ENCODE data around the gene RBMS3. TPM values are rescaled to one million over a fixed set of nuclear protein-coding genes. Genes with fewer than 3 reads are reported as not detected.
"Not testable (repeated sequence)": the region's sequence is repeated elsewhere in the genome, so short reads cannot be mapped to it uniquely, and the experiment has no call there.

RBMS3 gene
- total RNA-seq, 1 experiment from 2014 or later = 15.0 TPM

DNA sequence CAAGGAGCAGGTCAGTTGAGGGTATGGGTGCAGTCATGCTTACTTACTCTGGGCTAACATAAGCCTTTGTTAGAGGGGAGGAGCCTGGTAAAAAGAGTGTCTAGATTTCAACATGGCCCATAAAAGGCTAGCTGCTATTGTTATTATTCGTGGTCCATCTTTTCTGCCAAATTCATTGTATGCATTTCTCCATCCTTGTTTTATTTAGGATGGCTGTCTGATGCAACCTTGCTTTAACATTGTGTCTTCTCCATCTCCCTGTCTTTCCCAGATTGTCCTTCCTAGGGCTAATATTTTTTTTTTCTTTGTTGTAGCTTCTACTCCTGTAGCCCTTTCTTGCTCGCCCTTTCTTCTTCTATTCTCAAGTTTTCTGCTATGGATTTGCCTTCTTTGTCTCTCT is 12.6 kb downstream of the RBMS3 start:
- in situ Hi-C loops (cut with HindIII; ENCODE audit: low pct_unique_long_range_greater_than_20kb, low sequenced_read_pairs) = no loop called here
- no peak for DNase-seq (ENCODE audit: low read depth)

DNA sequence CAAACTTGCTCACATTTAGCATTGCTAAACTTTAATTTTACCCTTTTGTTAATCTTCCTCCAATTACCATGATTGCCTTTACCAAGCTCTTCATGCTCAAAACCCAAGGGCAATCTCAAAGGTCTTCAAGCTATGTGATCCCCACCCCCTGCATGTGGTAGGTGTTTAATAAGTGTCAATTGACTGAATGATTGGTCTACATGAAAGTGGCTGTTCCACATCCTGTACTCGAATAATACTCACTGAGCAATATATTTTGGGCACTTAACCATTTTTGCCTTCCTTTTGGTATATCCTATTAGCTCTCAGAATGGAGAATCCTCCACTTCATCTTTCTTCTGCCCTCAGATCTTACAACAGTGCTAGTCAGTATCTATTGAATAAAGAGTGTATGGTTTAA is 17.1 kb downstream of the RBMS3 start:
- in situ Hi-C loops (cut with HindIII; ENCODE audit: low pct_unique_long_range_greater_than_20kb, low sequenced_read_pairs) = no loop called here
- DNase-seq (ENCODE audit: low read depth) = no peak

DNA sequence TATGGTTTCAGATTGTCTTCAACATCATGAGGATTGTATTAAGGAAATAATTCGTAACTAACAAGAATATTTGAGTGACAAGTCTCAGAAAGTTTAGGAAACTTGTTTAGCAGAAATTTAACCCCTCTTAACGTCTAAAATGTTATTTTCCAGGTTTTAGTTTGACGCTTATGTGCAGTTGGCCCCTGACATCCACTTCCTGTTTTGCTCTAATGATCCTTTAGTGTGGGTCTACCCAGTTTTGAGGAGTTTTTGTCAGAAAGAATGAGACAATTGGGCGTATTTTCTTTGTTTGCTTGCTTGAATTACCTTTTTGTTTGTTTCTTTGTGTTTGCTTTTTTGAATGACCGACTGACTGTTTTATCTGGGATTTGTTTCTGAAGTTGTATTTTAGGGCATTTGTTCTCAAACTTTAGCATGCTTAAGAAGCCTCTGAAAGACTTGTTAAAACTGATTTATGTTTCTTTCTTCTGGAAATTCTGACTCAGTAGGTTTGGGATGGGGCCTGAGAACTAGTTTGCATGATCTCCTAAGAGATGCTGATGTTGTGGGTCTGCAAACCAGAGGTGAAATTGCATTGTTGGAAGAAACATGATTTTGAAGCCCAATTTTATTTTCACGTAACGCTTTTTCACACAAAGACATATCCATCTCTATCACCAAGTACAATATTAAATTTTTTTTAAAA is 20.6 kb downstream of the RBMS3 start:
- DNase-seq (ENCODE audit: low read depth) = no peak
- in situ Hi-C loops (cut with HindIII; ENCODE audit: low pct_unique_long_range_greater_than_20kb, low sequenced_read_pairs) = no loop called here

DNA sequence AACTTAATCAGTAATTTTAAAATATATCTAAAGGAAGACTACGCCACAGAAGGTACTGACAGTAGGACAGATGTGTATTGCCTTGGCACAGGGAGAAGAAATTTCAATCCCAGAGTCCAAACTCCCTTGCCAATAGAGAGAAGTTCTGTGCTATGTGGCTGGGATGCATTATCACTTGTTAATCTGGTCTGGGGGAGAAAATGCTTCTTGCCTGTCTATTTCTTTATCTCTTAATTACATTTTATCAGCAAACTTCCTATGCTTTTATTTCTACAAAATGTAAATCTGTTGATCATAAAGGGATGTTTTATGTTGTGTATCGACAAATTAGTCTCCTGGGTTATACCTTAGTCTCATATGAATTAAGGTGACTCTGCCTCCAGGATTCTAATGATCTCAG is 21.7 kb downstream of the RBMS3 start:
- in situ Hi-C loops (cut with HindIII; ENCODE audit: low pct_unique_long_range_greater_than_20kb, low sequenced_read_pairs) = no loop called here
- DNase-seq (ENCODE audit: low read depth) = no peak

DNA sequence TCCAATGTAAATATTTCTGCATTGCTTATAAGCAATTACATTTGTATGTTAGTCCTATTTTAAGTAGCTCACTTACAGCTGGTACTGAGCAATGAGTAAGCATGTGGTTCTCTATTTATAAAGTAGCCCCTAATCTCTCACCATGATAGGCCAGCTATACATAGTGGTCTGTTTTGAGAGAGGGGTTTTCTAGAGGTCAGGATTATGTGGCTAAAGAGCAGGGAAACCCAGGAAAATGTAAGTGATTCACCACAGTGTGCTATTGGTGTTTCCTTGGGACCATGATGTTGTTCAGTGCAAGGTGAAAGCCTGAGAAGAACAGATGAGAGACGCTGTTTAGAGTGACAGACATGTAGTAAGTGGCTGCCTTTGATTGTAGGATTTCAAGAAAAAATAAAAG is 26.4 kb downstream of the RBMS3 start:
- DNase-seq (ENCODE audit: low read depth) = no peak
- in situ Hi-C loops (cut with HindIII; ENCODE audit: low pct_unique_long_range_greater_than_20kb, low sequenced_read_pairs) = no loop called here

DNA sequence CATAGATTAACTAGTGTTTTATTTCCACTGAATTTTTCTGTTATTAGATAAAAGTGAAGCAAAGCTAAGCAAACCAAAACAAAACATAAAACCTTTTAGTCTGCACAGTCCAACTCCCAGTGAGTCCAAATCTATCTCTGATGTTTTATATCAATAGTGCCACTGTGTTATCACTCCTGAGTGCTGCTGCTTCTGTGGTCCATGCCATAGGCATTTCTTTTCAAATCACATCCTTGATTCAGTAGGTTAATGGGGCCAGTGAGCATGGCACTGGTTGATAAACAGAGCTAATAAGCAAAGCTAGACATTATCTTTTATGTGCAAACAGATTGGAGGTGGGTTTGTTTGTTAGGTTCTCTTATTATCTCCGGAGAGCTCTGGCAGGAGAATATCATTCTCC is 30.0 kb downstream of the RBMS3 start:
- DNase-seq (ENCODE audit: low read depth) = no peak
- in situ Hi-C loops (cut with HindIII; ENCODE audit: low pct_unique_long_range_greater_than_20kb, low sequenced_read_pairs) = no loop called here

DNA sequence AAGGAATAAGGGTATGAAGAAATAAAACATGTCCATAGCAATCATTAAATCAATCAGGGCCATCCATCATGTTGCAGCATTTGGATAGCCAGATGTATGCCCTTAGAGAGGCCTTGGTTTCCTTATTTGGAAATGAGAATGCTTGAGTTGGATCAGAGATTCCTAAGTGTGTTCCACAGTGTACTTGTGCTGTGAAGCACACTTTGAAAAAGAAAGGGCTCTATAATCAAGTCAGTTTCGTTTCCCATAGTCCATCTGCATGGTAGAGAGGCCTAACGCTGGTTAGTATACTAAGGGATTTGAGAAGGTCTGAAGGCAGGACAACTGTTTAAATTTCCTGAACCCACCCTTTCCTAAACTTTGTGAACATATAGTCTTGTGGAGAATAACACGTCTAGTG is 30.9 kb downstream of the RBMS3 start:
- in situ Hi-C loops (cut with HindIII; ENCODE audit: low pct_unique_long_range_greater_than_20kb, low sequenced_read_pairs) = no loop called here
- DNase-seq (ENCODE audit: low read depth) = no peak

DNA sequence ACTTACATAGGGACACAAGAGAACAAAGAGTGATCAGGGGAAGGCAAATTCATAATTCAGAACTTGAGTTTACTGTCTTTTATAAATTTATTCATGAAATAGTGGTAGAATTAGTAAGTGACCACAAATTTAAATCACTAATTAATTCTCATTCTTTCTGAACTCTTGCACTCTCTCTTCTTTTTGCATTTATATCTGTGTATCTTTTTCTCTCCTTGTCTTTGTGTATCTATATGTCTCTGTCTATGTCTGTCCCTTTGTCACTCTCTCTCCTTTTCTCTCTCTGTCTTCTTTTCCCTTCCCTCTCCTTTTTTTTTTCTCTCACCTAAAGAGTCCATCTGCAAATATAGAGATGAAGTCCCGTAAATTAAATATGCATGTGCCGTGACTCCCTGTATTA is 31.5 kb downstream of the RBMS3 start:
- in situ Hi-C loops (cut with HindIII; ENCODE audit: low pct_unique_long_range_greater_than_20kb, low sequenced_read_pairs) = no loop called here
- no peak for DNase-seq (ENCODE audit: low read depth)

DNA sequence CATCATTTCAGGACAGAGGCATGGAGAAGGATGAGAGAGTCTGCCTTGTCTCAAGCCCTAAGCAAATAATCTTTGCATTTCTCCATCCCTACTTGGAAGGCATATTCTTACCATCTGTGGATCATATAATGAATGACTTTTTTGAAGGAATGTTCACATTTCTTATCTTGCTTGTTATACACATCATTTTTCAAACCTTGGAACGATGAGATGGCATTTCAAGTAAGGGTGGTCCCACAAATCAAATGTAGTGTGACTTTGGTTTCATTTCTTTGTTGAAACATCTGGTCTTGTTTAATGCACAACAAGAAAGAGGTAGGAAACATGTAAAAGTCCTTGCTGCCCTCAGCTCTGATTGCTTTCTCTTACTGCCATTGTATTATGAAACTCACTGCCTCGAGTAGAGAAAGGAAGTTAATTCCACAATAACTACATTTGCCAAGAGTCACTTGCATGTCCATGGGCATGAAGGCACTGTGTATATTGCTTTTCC is 32.1 kb downstream of the RBMS3 start:
- in situ Hi-C loops (cut with HindIII; ENCODE audit: low pct_unique_long_range_greater_than_20kb, low sequenced_read_pairs) = no loop called here
- no peak for DNase-seq (ENCODE audit: low read depth)

DNA sequence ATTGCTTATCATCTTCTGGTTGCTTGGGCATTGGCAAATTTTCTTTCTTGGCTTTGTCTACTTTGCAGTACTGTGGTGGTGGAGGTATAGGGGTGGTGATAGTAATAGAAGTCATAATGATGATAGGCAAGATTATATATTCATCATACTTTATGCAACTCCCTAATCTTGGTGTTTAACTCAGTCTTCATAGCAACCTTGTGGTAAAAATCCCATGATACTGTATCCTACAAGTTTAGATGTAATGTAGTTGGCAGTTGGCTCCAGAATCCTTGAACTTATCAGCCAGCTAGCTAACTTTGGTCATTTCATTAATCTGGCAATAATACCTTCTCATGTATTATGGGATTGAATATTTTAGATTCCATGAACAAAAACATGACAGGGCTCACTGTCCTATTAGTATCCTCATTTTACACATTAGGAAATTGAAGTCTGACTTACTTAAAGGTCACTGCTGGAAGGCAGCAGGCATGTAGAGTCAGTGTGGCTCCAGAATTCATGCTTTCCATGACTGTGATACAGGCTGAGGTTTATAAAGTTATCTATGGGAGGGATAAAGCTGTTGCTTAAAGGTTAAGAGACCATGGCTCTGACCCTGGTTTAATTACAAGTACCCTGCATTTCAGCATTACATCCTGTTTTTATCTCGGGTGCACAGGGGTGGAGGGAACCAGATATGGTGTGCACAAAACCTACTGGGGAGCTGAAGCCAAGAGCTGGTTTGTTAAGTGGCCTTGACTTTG is 33.3 kb downstream of the RBMS3 start:
- DNase-seq (ENCODE audit: low read depth) = no peak
- in situ Hi-C loops (cut with HindIII; ENCODE audit: low pct_unique_long_range_greater_than_20kb, low sequenced_read_pairs) = no loop called here

DNA sequence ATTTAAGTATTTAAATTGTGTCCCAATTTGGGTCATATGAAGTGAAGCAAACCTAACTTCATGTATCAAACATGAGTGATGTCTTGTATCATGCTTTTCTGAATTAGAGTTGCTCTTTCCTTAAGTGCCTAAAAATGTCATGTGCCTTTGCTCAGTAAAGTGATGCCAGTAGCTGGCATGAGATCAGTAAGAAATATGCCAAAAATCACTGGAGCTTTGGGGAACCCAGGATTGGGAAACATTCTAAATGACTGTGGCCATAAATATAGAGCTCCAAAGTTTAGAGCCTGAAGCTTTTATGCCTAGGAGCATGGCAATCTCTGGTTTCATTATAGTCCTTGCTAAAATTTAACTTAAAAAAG is 33.8 kb downstream of the RBMS3 start:
- no peak for DNase-seq (ENCODE audit: low read depth)
- in situ Hi-C loops (cut with HindIII; ENCODE audit: low pct_unique_long_range_greater_than_20kb, low sequenced_read_pairs) = no loop called here

DNA sequence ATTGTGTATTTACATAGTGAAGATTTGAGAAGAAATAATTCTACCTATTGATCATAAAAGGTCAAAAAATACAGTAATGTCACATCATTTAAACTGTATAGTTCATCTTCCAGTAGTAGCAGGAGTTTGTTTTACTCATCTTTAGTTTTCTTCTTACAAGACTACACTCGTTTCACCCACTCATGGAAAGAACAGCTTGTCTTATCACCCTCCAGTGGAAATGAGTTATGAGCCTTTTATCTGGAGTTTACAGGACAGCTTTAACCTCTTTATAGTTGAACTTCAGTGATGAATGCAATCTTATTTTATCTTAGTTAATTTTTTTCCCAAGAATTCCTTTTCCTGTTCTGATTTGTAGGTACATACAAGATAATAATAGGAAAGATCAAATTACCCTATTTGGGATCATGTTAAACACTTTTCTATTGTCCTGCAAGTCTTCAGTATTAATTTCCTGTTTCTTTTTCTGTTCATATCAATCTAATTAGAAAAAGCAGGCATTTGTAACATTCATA is 36.8 kb downstream of the RBMS3 start:
- DNase-seq (ENCODE audit: low read depth) = no peak
- in situ Hi-C loops (cut with HindIII; ENCODE audit: low pct_unique_long_range_greater_than_20kb, low sequenced_read_pairs) = no loop called here

DNA sequence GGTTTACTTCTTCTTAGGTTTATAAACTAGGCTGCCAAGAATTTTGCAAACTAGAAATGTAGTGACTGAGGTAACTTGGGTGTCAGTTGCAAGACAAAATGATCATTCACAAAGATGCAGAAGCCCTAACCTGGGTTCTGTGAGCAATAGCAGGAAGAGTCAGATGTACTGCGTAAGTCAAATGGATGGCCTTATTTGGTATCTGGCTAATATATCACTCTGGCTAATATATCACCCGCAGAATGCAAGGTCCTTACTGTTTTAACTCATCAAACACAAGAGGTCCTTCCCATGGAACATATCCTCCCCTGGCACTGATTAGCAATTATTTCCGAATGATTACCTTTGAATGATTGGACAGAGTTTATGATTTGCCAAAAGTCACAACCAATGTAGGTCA is 37.4 kb downstream of the RBMS3 start:
- DNase-seq (ENCODE audit: low read depth) = peak; percentile 41
- in situ Hi-C loops (cut with HindIII; ENCODE audit: low pct_unique_long_range_greater_than_20kb, low sequenced_read_pairs) = no loop called here

DNA sequence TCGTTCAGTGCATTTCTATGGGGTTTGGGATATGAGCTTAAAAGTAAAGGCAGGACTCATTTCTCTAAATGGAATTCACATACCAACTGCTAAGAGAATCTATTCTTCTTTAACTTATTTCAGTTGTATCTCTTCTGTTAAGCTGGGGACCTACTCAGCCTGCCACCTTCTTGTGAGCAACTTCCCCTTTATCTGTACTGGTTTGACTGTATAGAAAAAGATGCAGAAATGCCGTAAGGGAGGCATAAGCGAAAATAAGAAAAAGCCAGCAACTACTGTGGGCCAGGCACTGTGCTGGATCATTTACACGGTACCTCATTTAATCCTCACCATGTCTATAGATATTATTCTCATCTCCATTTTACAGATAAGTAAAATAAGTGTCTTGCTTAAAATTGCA is 38.4 kb downstream of the RBMS3 start:
- DNase-seq (ENCODE audit: low read depth) = peak; percentile 19
- in situ Hi-C loops (cut with HindIII; ENCODE audit: low pct_unique_long_range_greater_than_20kb, low sequenced_read_pairs) = no loop called here

DNA sequence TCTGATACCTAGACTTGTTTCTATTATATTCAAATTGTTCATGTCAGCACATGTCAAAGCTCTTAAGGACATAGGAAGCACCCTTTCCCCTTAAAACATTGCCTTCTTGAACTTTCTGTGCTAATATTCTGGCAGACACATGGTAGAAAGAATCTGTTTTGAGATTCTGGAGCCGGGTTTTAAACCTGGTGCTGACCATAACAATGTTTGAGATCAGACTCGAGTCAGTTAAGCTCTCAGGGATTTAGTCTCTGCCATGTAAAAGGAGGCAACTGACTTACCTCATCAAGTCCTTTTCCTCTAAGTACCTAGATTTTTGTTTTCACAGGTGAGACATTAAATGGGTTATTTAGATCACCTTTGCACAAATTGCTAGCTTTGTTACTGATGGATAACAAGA is 38.9 kb downstream of the RBMS3 start:
- DNase-seq (ENCODE audit: low read depth) = peak; percentile 41
- in situ Hi-C loops (cut with HindIII; ENCODE audit: low pct_unique_long_range_greater_than_20kb, low sequenced_read_pairs) = no loop called here

DNA sequence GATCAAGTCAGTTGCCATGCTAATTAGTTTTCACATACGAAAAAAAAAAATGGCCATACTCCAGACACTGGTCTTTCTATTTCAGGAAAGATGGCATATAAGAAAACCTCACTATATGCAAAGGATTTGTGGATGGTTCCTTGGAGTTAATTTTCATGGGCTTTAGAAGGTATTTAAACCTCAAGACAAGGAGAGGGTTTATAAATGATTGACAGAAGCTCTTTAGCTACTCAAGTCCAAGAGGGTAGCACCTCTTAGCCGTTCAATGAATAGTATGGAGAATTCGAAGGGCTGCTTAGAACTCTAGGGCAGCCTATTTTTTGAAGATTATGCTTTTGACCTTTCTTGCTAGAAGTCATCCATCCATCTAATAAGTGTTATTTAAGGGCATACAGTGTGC is 41.7 kb downstream of the RBMS3 start:
- peak; percentile 34 for DNase-seq (ENCODE audit: low read depth)
- in situ Hi-C loops (cut with HindIII; ENCODE audit: low pct_unique_long_range_greater_than_20kb, low sequenced_read_pairs) = no loop called here

DNA sequence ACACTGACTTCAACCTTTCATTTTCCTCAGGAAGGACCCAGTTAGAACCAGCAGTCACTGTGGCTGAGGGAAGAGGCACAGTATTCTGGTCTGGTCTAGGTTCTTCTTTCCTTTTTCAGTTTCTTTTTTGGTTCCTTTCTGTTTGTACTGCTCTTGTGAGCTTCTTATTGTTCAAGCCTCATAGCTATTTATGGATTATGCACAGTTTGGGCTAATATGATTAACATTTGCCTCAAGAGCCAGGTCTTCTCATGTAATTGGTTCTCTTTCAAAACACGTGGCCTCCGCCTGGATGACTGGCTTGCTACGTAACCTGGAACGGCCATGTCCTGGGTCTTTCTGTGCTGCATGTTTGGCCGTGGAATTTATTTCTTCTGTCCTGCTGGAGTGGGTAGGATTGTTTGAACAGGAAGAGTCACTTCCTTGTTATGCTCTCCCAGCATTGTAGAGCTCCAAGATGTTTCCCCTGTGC is 43.3 kb downstream of the RBMS3 start:
- in situ Hi-C loops (cut with HindIII; ENCODE audit: low pct_unique_long_range_greater_than_20kb, low sequenced_read_pairs) = no loop called here
- DNase-seq (ENCODE audit: low read depth) = peak; percentile 67

DNA sequence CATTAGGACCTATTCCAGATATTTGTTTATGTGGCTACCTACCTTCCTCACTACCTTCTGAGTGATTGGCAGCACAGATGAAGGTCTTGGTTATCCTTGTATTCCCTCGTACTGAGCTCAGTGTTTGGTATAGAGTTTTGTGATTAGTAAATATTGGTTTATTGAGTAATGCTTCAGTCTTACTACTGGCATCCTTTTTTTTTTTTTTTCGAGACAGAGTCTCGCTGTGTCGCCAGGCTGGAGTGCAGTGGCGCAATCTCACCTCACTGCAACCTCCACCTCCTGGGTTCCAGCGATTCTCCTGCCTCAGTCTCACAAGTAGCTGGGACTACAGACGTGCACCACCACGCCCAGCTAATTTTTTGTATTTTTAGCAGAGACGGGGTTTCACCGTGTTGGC is 45.7 kb downstream of the RBMS3 start:
- DNase-seq (ENCODE audit: low read depth) = not testable (repeated sequence)

DNA sequence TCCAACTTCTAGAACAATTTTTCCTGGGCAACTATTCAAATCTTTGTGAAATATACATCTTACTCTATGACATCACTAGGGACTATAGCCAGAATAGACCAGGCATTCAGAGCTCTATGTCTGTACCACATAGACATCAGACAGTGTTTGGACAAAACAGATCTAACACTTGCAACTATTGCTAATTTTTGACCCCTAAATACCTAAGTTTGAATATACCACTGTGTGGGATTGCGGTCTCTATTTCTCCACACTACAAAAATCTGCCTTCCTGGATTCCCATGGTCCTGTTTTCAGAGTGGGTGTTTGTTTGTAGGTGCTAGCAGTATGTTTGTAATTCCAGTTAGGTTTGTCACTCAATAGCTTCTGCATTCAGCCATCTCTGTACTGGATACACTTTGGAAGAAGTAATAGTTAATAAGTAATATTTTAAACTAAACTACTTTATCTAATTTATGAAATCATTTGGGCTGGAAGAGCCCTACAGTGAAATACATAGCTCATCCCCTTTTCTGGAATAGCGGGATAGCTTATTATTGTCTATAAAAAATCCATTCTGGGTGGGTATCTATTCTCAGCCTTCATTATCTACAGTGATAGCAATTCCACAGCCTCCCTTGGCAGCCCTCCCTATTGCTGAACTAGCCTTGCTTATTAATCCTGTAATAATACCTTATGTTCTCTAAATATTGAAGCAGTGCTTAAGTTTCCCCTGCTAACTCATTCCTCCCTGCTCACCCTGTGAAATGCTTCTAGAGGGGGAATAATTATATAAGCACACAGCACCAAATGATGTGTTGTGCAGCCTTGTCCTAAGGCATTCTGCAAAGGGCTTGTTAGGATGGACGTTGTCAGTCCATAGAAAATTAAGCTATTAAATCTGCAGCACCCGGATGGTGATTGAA is 49.4 kb downstream of the RBMS3 start:
- DNase-seq (ENCODE audit: low read depth) = peak; percentile 49
- in situ Hi-C loops (cut with HindIII; ENCODE audit: low pct_unique_long_range_greater_than_20kb, low sequenced_read_pairs) = no loop called here

More for the DNA sequence above, 45.7 kb downstream of the RBMS3 start:
- in situ Hi-C loops (cut with HindIII; ENCODE audit: low pct_unique_long_range_greater_than_20kb, low sequenced_read_pairs) = not testable (repeated sequence)

Data from Caki2 (cell line).